Sigmoid colon (tissue), 4 donors: Measurements from ENCODE around the gene SEPTIN7.

Experiments used
- POLR2AphosphoS5 ChIP-seq, 4 donors: sonication (generic); formaldehyde crosslinking; IDR thresholded peaks; one replicate each; pipeline ENCODE4 v1.6.1; 2017; ENCODE audit warnings: antibody characterized with exemption in 4 of 4
- TF ChIP-seq, protein P1 (sequence below), 4 experiments: fragments of 450-650 bp in 3 of 4; fragments of 200-600 bp in 1 of 4; IDR thresholded peaks; one replicate each; pipeline ENCODE4 v1.5.1; 2016 to 2019; ENCODE audit warnings: antibody characterized with exemption in 4 of 4, mild to moderate bottlenecking in 3 of 4, moderate library complexity in 2 of 4

DNA sequence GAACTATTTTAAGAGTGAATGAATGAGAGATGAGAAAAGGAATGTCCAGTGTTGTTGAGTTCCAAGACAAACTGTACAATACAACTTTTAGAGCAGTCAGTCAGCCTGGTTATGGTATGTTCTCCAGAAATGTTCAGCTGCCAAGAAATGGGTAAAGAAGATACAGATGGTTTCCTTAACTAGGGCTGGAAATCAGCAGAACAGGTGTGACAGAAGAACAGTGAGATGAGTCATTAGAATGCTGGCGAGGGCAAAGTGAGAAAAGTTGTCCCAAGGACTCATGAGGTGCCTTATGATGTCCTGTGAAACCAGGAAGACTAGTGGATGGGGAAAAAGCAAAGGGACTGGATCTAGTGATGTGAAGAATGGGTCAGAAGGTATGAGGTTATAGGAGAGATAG is 20.8 kb upstream of the SEPTIN7 start:
- TF ChIP-seq POLR2AphosphoS5 (IDR thresholded peaks at IDR 0.05) = no peak
- TF ChIP-seq, protein P1, sequence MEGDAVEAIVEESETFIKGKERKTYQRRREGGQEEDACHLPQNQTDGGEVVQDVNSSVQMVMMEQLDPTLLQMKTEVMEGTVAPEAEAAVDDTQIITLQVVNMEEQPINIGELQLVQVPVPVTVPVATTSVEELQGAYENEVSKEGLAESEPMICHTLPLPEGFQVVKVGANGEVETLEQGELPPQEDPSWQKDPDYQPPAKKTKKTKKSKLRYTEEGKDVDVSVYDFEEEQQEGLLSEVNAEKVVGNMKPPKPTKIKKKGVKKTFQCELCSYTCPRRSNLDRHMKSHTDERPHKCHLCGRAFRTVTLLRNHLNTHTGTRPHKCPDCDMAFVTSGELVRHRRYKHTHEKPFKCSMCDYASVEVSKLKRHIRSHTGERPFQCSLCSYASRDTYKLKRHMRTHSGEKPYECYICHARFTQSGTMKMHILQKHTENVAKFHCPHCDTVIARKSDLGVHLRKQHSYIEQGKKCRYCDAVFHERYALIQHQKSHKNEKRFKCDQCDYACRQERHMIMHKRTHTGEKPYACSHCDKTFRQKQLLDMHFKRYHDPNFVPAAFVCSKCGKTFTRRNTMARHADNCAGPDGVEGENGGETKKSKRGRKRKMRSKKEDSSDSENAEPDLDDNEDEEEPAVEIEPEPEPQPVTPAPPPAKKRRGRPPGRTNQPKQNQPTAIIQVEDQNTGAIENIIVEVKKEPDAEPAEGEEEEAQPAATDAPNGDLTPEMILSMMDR (IDR thresholded peaks at IDR 0.05) = no peak
